ENCODE results near the gene RNF217.
"Not testable (repeated sequence)": the region's sequence is repeated elsewhere in the genome, so short reads cannot be mapped to it uniquely, and the experiment has no call there.

RNF217 gene

GRCh38 chr6:124961777-124962638 lies at the start of gene RNF217:
RNF217 (plus strand) TSS chr6:124962437; CDS start chr6:124962545, 108 bp downstream.
- TF ChIP-seq CTCF (IDR thresholded peaks at IDR 0.05; ENCODE audit: low read depth, low read length), result no peak
- no peak for DNase-seq (ENCODE audit: extremely low read depth, low read depth)

GRCh38 chr6:124913056-124913455 lies 49.2 kb upstream of the RNF217 start:
- TF ChIP-seq CTCF (IDR thresholded peaks at IDR 0.05; ENCODE audit: low read depth, low read length), result no peak
- no peak for DNase-seq (ENCODE audit: extremely low read depth, low read depth)

GRCh38 chr6:124917769-124918168 lies 44.5 kb upstream of the RNF217 start:
- TF ChIP-seq CTCF (IDR thresholded peaks at IDR 0.05; ENCODE audit: low read depth, low read length), result no peak
- no peak for DNase-seq (ENCODE audit: extremely low read depth, low read depth)

- DNase-seq (ENCODE audit: extremely low read depth, low read depth), result not testable (repeated sequence)
Observed at GRCh38 chr6:124919703-124920102, 42.5 kb upstream of the RNF217 start.

GRCh38 chr6:124924333-124924759 lies 37.9 kb upstream of the RNF217 start:
- TF ChIP-seq CTCF (IDR thresholded peaks at IDR 0.05; ENCODE audit: low read depth, low read length), result no peak
- no peak for DNase-seq (ENCODE audit: extremely low read depth, low read depth)

- DNase-seq (ENCODE audit: extremely low read depth, low read depth), result no peak
- TF ChIP-seq CTCF (IDR thresholded peaks at IDR 0.05; ENCODE audit: low read depth, low read length), result no peak
Observed at GRCh38 chr6:124926435-124926834, 35.8 kb upstream of the RNF217 start.

GRCh38 chr6:124927806-124928205 lies 34.4 kb upstream of the RNF217 start:
- TF ChIP-seq CTCF (IDR thresholded peaks at IDR 0.05; ENCODE audit: low read depth, low read length), result no peak
- no peak for DNase-seq (ENCODE audit: extremely low read depth, low read depth)

- no peak for DNase-seq (ENCODE audit: extremely low read depth, low read depth)
- TF ChIP-seq CTCF (IDR thresholded peaks at IDR 0.05; ENCODE audit: low read depth, low read length), result no peak
Observed at GRCh38 chr6:124928851-124929250, 33.4 kb upstream of the RNF217 start.

Data from AG09319 (cell line).